ENCODE measurements around the gene ZNF664.

The ZNF664 gene

GRCh38 chr12:123958876-123959275 is 14.1 kb upstream of the ZNF664 start:
- DNase-seq (ENCODE audit: low spot score), result no peak

DNA sequence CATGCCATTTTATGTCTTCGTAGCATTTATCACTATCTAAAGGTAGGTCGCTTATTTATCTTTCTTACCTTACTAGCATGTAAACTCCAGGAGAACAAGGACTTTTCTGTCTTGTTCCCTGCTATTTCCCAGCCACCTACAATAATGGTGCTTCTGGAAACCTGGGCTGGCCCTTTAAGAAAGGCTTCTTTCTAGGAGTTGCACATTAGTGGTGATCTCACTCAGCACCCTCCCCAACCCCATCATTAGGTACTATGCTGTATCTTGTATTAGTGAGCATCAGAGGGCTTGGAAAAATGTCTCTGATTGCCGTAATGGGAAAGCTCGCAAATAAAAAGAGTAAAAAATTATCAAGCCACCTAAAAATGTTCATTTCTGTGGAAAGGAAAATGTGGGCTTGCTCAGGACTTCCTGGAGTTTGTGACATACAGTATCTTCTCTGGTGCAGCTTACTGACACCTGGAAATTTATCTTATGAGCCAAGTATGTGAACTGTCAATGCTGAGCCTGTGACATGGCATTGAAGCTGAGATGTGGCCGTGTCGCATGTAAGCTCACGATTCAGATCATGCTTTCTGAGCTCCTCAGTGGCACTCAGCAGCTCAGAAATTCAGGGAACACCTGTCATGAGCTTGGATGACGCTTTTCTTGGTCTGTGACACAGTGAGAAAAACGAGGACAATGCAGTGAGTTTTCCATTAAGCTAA is 12.8 kb upstream of the ZNF664 start:
- DNase-seq (ENCODE audit: low spot score), result no peak

DNA sequence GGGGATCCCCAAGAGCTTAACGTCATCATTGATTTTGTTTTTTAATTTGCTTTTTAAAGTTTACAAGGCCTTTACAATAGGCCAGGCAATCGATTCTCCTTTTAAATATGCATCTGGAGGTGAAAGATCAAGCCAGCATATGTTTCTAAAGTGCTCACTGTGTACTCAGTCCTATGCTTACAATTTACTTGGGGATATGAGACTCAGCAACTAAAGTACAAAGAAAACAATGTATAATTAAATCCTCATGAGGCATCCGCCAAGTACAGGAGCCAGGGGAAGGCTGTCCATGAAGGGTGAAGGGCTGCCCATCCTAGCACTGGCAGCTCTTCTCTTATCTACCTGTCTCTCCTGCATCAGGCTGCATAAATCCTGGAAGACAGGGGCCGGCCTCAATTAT is 12.2 kb upstream of the ZNF664 start:
- no peak for DNase-seq (ENCODE audit: low spot score)

DNA sequence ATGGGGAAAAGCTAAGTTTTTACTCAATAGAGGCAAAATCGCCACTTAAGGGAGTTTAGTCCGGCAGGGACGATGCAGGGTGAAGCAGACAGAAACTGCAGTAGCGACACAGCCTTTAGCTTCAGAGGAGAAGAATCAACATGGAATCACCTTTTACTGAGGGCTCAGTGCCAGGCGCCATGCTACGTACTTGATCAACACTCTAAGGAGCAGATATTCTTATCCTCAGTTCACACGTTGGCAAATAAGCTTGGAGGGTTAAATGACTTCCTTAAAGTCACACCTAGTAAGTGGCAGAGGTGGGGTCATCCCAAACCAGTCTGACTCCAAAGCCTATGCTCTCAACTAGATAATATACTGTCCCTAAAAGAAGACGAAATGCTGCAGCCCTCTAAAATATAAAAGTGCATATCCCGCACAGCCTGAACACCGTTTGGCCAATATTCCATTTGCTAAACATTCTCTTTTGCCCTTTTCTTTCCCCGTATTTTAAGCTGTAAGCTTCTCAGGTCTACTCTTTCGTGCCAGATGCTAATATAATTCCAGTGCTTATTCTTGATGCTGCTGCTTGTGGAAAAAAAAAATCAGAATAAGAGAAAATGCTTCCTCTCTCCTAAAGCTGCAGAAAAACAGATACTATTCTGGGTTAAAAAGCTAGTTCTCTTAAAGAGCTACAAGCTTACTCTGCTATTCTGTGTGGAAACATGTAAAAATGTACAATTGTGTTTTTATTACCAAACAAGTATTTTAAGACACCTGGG is 11.2 kb upstream of the ZNF664 start:
- DNase-seq (ENCODE audit: low spot score), result no peak

DNA sequence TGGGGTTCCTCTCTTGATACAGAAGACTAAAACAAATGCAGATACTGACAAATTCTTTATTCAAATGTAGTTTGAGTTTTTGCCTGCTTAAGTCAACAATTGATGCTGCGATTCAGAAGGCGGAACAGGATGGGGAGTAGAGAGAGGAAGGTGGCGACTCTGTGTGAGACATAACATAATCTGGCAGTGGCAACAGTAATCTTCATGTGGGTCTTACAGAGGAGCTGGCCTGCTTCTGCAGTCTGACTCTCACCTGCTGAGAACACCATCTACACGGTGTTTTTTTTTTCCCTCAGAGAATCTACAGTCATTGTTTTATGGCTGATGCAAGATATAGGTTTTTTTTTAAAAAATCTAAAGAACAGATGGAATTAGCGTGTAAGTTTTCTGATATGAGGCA is 10.5 kb upstream of the ZNF664 start:
- no peak for DNase-seq (ENCODE audit: low spot score)

DNA sequence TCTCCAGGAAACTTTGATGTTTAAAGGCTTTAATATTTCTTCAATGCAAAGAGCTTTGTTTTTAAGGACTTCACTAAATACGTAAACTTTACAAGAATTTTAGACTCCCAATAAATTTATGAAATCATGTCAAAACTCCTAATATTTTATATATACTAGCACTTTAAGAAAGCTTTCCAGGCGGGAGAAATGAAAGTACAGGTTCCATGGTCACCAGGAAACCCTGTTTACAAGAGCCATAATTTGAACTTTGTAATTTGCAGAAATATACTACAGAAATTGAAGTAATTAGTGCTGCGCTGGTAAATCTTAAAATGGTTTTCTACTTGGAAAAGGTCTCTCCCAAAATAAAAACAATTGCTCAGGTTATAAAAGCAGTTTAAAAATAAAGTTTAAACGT is 9.2 kb upstream of the ZNF664 start:
- no peak for DNase-seq (ENCODE audit: low spot score)

DNA sequence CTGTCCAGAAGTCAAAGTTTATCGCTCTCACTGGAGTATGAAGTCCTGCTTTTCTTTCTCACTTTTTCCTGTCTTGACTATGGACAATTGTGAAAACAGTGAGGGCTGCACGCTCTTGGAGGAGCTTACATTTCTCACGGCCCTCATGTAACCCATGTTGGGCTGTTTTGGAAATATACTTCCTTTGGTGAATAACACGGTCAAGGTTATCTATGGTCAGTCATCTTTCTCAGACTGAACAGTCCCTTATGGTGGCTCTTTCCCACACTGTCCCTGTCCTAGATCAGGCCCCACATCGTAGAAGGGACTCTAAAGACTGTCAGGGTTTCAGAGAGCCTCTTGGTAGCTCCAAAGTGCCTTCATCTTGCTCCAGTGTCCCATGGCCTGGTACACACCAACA is 7.6 kb upstream of the ZNF664 start:
- DNase-seq (ENCODE audit: low spot score), result no peak

DNA sequence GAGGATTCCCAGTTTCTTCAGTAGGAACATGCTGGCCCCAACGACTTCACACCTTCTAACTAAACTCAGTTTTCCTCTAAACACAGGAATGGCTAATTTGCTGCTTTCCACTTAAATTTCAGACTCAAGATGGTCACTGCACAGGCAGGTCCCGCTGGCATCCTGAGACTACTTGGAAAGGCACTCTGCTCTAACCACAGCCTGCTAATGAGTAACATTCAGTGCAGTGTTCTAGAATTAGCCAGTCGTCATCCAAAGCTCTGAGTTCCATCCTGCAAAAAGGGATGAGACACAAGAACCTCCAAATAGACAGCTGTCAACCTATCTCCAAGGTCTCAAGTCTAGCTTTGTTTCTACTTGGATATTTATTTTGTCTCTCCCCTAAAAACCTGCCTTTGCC is 6.4 kb upstream of the ZNF664 start:
- DNase-seq (ENCODE audit: low spot score), result peak; percentile 12

DNA sequence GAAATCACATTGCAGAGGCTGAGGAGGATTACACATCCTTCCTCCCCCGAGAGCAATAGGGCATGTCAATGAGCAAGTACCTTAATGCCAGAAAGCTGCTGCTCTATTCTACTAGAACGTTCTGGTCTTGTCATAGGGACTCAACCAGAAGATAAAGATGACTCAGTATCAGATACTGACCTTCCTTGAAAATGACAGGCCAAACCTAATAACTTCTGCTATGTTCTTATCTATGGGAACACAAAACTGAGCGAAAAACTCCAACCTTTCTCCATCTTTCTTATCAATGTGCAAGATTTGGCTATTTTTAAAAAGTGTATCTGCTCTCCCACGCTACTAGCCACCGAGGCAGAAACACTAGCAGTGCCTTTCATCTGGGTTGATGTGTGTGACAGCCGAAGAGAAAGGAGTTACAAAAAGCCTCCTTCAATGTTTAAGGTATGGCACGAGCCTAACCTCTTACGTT is 5.9 kb upstream of the ZNF664 start:
- no peak for DNase-seq (ENCODE audit: low spot score)

- DNase-seq (ENCODE audit: low spot score), result no peak
These were observed 1.6 kb upstream of the ZNF664 start for GRCh38 chr12:123971449-123971769.

GRCh38 chr12:123971770-123972456 is 1.1 kb upstream of the ZNF664 start:
- peak; percentile 59 for DNase-seq (ENCODE audit: low spot score)

- peak; percentile 56 for DNase-seq (ENCODE audit: low spot score)
These were observed 732 bp downstream of the ZNF664 start for GRCh38 chr12:123973552-123974341.

- DNase-seq (ENCODE audit: low spot score), result no peak
These were observed 3.3 kb downstream of the ZNF664 start for GRCh38 chr12:123976227-123976826.

GRCh38 chr12:123979566-123979965 is 6.6 kb downstream of the ZNF664 start:
- DNase-seq (ENCODE audit: low spot score), result no peak

GRCh38 chr12:123982269-123982668 is 9.3 kb downstream of the ZNF664 start:
- DNase-seq (ENCODE audit: low spot score), result no peak

DNA sequence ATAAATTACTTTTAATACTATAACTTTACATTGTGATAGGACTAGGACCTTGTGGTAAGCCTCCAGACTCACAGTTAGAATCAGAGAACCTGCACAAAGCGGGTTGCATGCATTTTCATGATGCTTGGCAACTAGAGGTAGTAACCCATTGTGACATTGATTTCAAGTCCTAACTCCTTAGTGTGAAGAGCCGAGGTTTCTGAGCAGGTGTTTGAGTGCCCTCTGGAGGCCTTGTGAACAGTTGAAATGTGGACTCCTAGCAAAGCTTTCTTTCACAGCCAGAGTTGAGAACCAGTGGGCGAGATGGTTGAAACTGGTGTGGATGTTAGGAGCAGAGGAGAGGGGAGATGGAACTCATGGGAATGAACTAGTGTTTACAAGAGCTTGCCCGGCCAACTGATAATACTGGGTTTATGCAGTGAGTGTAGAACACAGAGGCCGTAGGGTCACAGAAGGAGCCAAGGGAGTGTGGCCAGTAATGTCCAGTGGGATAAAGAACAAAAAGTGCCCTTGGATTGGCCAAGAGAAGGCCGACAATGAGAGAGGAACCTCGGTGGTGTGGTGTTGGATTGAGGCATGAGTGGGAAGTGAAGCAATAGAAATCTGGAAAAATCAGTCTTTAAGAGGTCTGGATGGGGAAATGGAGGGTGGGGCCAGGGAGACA is 10.9 kb downstream of the ZNF664 start:
- peak; percentile 77 for DNase-seq (ENCODE audit: low spot score)

- DNase-seq (ENCODE audit: low spot score), result no peak
These were observed 11.9 kb downstream of the ZNF664 start for GRCh38 chr12:123984903-123985302.

GRCh38 chr12:123986374-123986965 is 13.5 kb downstream of the ZNF664 start:
- DNase-seq (ENCODE audit: low spot score), result no peak

GRCh38 chr12:123987022-123987421 is 14.0 kb downstream of the ZNF664 start:
- DNase-seq (ENCODE audit: low spot score), result no peak

- DNase-seq (ENCODE audit: low spot score), result no peak
These were observed 16.2 kb downstream of the ZNF664 start for GRCh38 chr12:123989168-123989567.

DNA sequence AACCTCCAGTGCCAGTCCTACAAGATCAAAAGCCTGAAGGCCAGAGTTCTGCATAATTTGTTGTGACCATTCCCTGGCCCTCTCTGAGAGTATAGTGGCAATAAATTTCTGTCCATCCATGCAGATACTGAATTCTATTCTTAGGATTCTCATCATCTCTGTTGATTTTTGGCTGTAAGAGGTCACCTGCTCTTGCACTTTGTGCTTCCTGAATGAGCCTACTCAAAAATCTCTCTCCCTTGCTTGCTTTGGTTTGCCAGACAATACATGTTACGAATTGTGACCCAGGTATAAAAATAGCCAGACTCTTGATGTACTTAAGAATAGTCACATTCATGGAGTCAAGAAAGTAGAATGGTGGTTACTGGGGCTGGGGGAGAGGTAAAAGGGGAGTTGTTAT is 16.7 kb downstream of the ZNF664 start:
- no peak for DNase-seq (ENCODE audit: low spot score)

Data from RKO (cell line).